HepG2 (cell line): ENCODE data around the gene CYP27A1. TPM values are rescaled to one million over a fixed set of nuclear protein-coding genes. Genes with fewer than 3 reads are reported as not detected.

Experiments
- ARNT2 ChIP-seq: sonication (generic); formaldehyde crosslinking; IDR thresholded peaks from 2 replicates; pipeline ENCODE4 v1.8.0; 2022; ENCODE audit warnings: mild to moderate bottlenecking, low read depth, missing genetic modification reagents, moderate library complexity
- DRAP1 ChIP-seq: IDR thresholded peaks from 2 replicates; pipeline ENCODE4 v1.6.1; 2016; ENCODE audit warnings: missing genetic modification reagents, missing compliant biosample characterization
- FOXK2 ChIP-seq: fragments of 450-650 bp; IDR thresholded peaks from 2 replicates; pipeline ENCODE4 v1.6.1; 2016
- ISL2 ChIP-seq: sonication (generic); formaldehyde crosslinking; IDR thresholded peaks from 2 replicates; pipeline ENCODE4 v1.5.0; 2020; ENCODE audit warnings: missing genetic modification reagents
- MBD4 ChIP-seq: IDR thresholded peaks from 2 replicates; pipeline ENCODE4 v1.6.1; 2012; ENCODE audit warnings: low read length, inconsistent platforms, borderline replicate concordance
- PRDM10 ChIP-seq: sonication (generic); formaldehyde crosslinking; IDR thresholded peaks from 2 replicates; pipeline ENCODE4 v1.4.0; 2020; ENCODE audit warnings: low read depth, missing genetic modification reagents
- RARA ChIP-seq: IDR thresholded peaks from 2 replicates; pipeline ENCODE4 v1.6.1; 2016; ENCODE audit warnings: missing genetic modification reagents, missing compliant biosample characterization
- SNAI1 ChIP-seq: sonication (generic); formaldehyde crosslinking; IDR thresholded peaks from 2 replicates; pipeline ENCODE4 v1.5.0; 2020; ENCODE audit warnings: mild to moderate bottlenecking, missing genetic modification reagents, borderline replicate concordance
- ZBED4 ChIP-seq: sonication (generic); formaldehyde crosslinking; IDR thresholded peaks from 2 replicates; pipeline ENCODE4 v1.4.0; 2020; ENCODE audit warnings: missing genetic modification reagents, borderline replicate concordance
- ZNF280D ChIP-seq: sonication (generic); formaldehyde crosslinking; IDR thresholded peaks from 2 replicates; pipeline ENCODE4 v1.5.1; 2020; ENCODE audit warnings: mild to moderate bottlenecking, missing genetic modification reagents
- ZNF446 ChIP-seq: sonication (generic); formaldehyde crosslinking; IDR thresholded peaks from 2 replicates; pipeline ENCODE4 v1.5.0; 2020; ENCODE audit warnings: mild to moderate bottlenecking, missing genetic modification reagents
- ZNF644 ChIP-seq: IDR thresholded peaks from 2 replicates; pipeline ENCODE4 v1.6.1; 2016; ENCODE audit warnings: low read depth
- polyA plus RNA-seq, 8 experiments: library from polyadenylated mRNA; depleted of rRNA in 3 of 8; stranded (reverse) in 7 of 8; unstranded in 1 of 8; fragments of >200 nt; fragmentation: Illumina TruSeq in 4 of 8; extraction: Trizol in 4 of 8; gene quantifications; 2 replicates each; pipeline versions ENCODE4 v1.2.1 to v1.2.3, GENCODE V29; 2011 to 2016; ENCODE audit warnings: low read depth in 4 of 8, missing spikeins in 1 of 8, mixed read lengths in 1 of 8; ENCODE audit not compliant: insufficient read depth in 1 of 8
- total RNA-seq, 5 experiments: library from RNA; depleted of rRNA; stranded (reverse); fragments of >200 nt; fragmentation: Illumina TruSeq; extraction: Trizol; gene quantifications; 2 replicates each; pipeline ENCODE4 v1.2.3, GENCODE V29; 2016; ENCODE audit warnings: low read depth in 1 of 5

Gene CYP27A1
- total and polyA plus RNA-seq, 2 of the 13 experiments (the other 11 are each of a cell fraction or from before 2014, with no cell fraction given): 157 to 266 TPM

GRCh38 chr2:218780851-218781690 lies 876 bp upstream of the CYP27A1 start (continued):
- TF ChIP-seq ZBED4 (CRISPR knock-in tag) (no peak), ARNT2 (CRISPR knock-in tag) (0 out of 2 replicates have a peak, but pooled peaks have one; percentile 21), PRDM10 (CRISPR knock-in tag) (peak; percentile 58; the same call in 1 of the 2 replicates), ZNF644 (CRISPR knock-in tag) (no peak), MBD4 (0 out of 2 replicates have a peak, but pooled peaks have one; percentile 58), ZNF280D (peak; percentile 31; the same call in 1 of the 2 replicates), SNAI1 (CRISPR knock-in tag) (peak; percentile 15), RARA (CRISPR knock-in tag) (peak; percentile 58; the same call in 1 of the 2 replicates), DRAP1 (CRISPR knock-in tag) (0 out of 2 replicates have a peak, but pooled peaks have one; percentile 20), FOXK2 (0 out of 2 replicates have a peak, but pooled peaks have one; percentile 46), ISL2 (peak; percentile 83), ZNF446 (CRISPR knock-in tag) (no peak)
